ENCODE data around the gene NRARP.

DNA sequence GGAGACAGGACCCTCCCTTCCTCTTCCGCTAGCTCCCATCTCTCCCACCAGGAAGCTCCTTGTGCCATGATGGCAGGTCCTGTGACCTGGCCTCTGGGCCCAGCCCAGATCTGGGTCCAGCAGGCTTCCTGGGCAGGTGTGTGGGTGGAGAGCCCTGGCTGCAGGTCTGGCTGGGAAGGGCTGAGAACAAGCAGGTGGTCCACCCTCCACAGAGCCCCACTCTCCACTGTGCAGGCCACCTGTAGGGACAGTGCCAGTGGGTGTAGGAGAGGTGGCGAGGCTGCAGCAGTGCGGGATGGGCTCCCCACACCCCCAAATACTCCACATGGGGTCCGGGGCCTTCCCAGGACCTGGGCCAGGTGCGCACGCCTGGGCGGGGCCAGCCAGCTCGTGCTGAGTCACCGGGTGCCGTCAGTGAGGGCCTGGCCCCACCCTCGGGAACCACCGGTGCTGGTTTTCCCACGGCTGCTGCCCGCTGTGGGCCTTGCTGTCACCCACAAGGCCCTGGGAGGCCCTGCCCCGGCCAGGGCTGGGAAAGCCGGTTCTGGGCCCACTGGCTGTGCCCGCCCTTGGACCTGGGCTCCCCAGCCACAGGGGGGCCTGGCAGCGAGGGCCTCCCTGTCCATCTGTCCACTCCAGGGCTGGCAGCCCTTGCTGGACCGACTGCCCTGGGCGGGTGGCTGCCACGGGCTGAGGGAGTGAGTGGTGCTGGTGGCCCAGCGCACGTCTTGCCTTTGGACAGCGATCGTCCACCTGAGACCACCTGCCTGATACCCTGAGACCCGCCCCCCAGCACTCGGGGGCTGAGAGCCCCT lies 9.3 kb upstream of the NRARP start:
- TF ChIP-seq, protein P1, sequence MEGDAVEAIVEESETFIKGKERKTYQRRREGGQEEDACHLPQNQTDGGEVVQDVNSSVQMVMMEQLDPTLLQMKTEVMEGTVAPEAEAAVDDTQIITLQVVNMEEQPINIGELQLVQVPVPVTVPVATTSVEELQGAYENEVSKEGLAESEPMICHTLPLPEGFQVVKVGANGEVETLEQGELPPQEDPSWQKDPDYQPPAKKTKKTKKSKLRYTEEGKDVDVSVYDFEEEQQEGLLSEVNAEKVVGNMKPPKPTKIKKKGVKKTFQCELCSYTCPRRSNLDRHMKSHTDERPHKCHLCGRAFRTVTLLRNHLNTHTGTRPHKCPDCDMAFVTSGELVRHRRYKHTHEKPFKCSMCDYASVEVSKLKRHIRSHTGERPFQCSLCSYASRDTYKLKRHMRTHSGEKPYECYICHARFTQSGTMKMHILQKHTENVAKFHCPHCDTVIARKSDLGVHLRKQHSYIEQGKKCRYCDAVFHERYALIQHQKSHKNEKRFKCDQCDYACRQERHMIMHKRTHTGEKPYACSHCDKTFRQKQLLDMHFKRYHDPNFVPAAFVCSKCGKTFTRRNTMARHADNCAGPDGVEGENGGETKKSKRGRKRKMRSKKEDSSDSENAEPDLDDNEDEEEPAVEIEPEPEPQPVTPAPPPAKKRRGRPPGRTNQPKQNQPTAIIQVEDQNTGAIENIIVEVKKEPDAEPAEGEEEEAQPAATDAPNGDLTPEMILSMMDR (IDR thresholded peaks at IDR 0.05) = no peak
- no peak for TF ChIP-seq EP300 (IDR thresholded peaks at IDR 0.05)

All from sigmoid colon (tissue), 4 donors.